K562 (cell line): Measurements from ENCODE around the gene DENND5B. TPM values are rescaled to one million over a fixed set of nuclear protein-coding genes. Genes with fewer than 3 reads are reported as not detected.

Experiments used
- ATAC-seq: fragments of 200-7000 bp; cut with Tn5 transposase; 3 replicates; pipeline ENCODE4 v1.9.1; 2020; ENCODE audit warnings: moderate library complexity
- BruUV-seq: library from RNA; stranded (reverse); fragments of 400-500 nt; replicated peaks from 2 replicates; lab custom pipeline; 2021; lab: Mats Ljungman, UMichigan
- CTCF ChIA-PET: fragments of 300-600 bp; formaldehyde crosslinking; extraction: SDS; loops from one replicate; lab custom pipeline; 2021; ENCODE audit warnings: low intra/inter-chr PET ratio; lab: Yijun Ruan, JAX
- POLR2A ChIA-PET: fragments of 300-600, 350-650 bp; sonication (Branson Sonifier 250); formaldehyde crosslinking; extraction: SDS; loops from one replicate; lab custom pipeline; 2021; ENCODE audit warnings: antibody characterized with exemption, inconsistent platforms; lab: Yijun Ruan, JAX
- DNase-seq, 4 experiments: peaks; one replicate each; pipeline versions ENCODE4 v3.0.0 to v3.0.0-alpha.2; 2011 to 2018; ENCODE audit warnings: low spot score in 3 of 4, mixed read lengths in 3 of 4; ENCODE audit errors: extremely low read depth in 1 of 4
- FAIRE-seq: peaks from 2 replicates; lab custom pipeline; 2011; peaks lifted over from hg19 to GRCh38; lab: Jason Lieb, UNC
- H2AFZ ChIP-seq: 2 replicates; pipeline ENCODE4 v1.6.0; 2011; ENCODE audit warnings: low read depth, low read length, control low read depth, inconsistent platforms
- H3K27ac ChIP-seq: fragments of 200-600 bp; 3 replicates; pipeline ENCODE4 v1.8.0; 2011; ENCODE audit warnings: low read depth, mild to moderate bottlenecking, control low read depth, inconsistent platforms, low read length, moderate library complexity, mixed read lengths; ENCODE audit errors: extremely low read depth
- H3K27me3 ChIP-seq, 2 experiments: fragments of 300-600 bp in 1 of 2; 2 replicates in 1 of 2; 3 replicates in 1 of 2; pipeline versions ENCODE4 v1.6.0 to v1.8.0; 2011; ENCODE audit warnings: inconsistent platforms in 2 of 2, low read length in 2 of 2, mild to moderate bottlenecking in 1 of 2, mixed read lengths in 1 of 2, moderate library complexity in 1 of 2; ENCODE audit not compliant: control insufficient read depth in 2 of 2, insufficient read depth in 2 of 2
- H3K36me3 ChIP-seq: fragments of 300-600 bp; 3 replicates; pipeline ENCODE4 v1.8.0; 2011; ENCODE audit warnings: mild to moderate bottlenecking, low read length, inconsistent platforms; ENCODE audit not compliant: control insufficient read depth, insufficient read depth
- H3K4me1 ChIP-seq, 2 experiments: fragments of 200-600 bp in 1 of 2; replicated peaks in 1 of 2; 2 replicates in 1 of 2; 3 replicates in 1 of 2; pipeline versions ENCODE4 v1.5.1 to v1.8.0; 2011; ENCODE audit warnings: inconsistent platforms in 2 of 2, low read length in 2 of 2, mild to moderate bottlenecking in 1 of 2, mixed read lengths in 1 of 2, moderate library complexity in 1 of 2; ENCODE audit not compliant: control insufficient read depth in 2 of 2, insufficient read depth in 2 of 2
- H3K4me2 ChIP-seq: 2 replicates; pipeline ENCODE4 v1.6.1; 2011; ENCODE audit warnings: low read length, control low read depth, inconsistent platforms, mixed read lengths; ENCODE audit not compliant: insufficient read depth
- H3K4me3 ChIP-seq: fragments of 200-600 bp; sonication (generic), shearing (Covaris generic); 2 replicates; pipeline ENCODE4 v1.5.1; 2016; ENCODE audit warnings: control low read depth, inconsistent platforms
- H3K79me2 ChIP-seq: fragments of 200-600 bp; 3 replicates; pipeline ENCODE4 v1.8.0; 2011; ENCODE audit warnings: low read length, inconsistent platforms; ENCODE audit not compliant: control insufficient read depth, insufficient read depth
- H3K9ac ChIP-seq, 2 experiments: 2 replicates each; pipeline versions ENCODE4 v1.6.0 to v1.6.1; 2011; ENCODE audit warnings: low read depth in 2 of 2, low read length in 2 of 2, control low read depth in 1 of 2, inconsistent platforms in 1 of 2, mild to moderate bottlenecking in 1 of 2, mixed read lengths in 1 of 2; ENCODE audit not compliant: insufficient read depth in 1 of 2
- H3K9me1 ChIP-seq: one replicate; pipeline ENCODE4 v1.6.0; 2011; ENCODE audit warnings: inconsistent platforms, mild to moderate bottlenecking, low read length, moderate library complexity; ENCODE audit not compliant: control insufficient read depth, insufficient read depth
- H3K9me3 ChIP-seq: replicated peaks from 2 replicates; pipeline ENCODE4 v1.5.1; 2011; ENCODE audit warnings: low read depth, low read length, inconsistent platforms; ENCODE audit not compliant: control insufficient read depth, insufficient read depth
- H4K20me1 ChIP-seq: replicated peaks from 2 replicates; pipeline ENCODE4 v1.6.1; 2011; ENCODE audit warnings: low read length, inconsistent platforms, mixed read lengths; ENCODE audit not compliant: control insufficient read depth, insufficient read depth
- ARNT ChIP-seq, 2 experiments: fragments of 450-650 bp; IDR thresholded peaks; 2 replicates each; pipeline ENCODE4 v1.6.1; 2016; ENCODE audit warnings: mild to moderate bottlenecking in 1 of 2
- BACH1 ChIP-seq: fragments of 200-800 bp; sonication (Bioruptor generic); IDR thresholded peaks from 2 replicates; pipeline ENCODE4 v1.6.1; 2016; ENCODE audit warnings: missing genetic modification characterization, missing compliant biosample characterization
- HMG20A ChIP-seq: fragments of 450-650 bp; formaldehyde crosslinking; conservative IDR thresholded peaks from 2 replicates; pipeline ENCODE4 v1.4.0; 2020; ENCODE audit warnings: mild to moderate bottlenecking, mixed read lengths
- ILF3 ChIP-seq: fragments of 450-650 bp; IDR thresholded peaks from 2 replicates; pipeline ENCODE4 v1.6.1; 2018; ENCODE audit warnings: antibody characterized with exemption, mild to moderate bottlenecking, moderate library complexity, borderline replicate concordance
- MCM7 ChIP-seq, 2 experiments: fragments of 450-650 bp; IDR thresholded peaks; 2 replicates each; pipeline ENCODE4 v1.6.1; 2016 to 2018
- NFIC ChIP-seq: fragments of 450-650 bp; IDR thresholded peaks from 2 replicates; pipeline ENCODE4 v1.6.1; 2017; ENCODE audit warnings: mild to moderate bottlenecking, inconsistent platforms
- PCBP1 ChIP-seq: fragments of 200-400 bp; formaldehyde crosslinking; IDR thresholded peaks from 2 replicates; pipeline ENCODE4 v1.6.1; 2018; ENCODE audit warnings: mild to moderate bottlenecking, low read depth, low read length; ENCODE audit not compliant: poor library complexity, severe bottlenecking
- RBM14 ChIP-seq: fragments of 200-400 bp; formaldehyde crosslinking; IDR thresholded peaks from 2 replicates; pipeline ENCODE4 v1.6.1; 2018; ENCODE audit warnings: low read depth, mild to moderate bottlenecking, low read length, moderate library complexity, borderline replicate concordance; ENCODE audit not compliant: insufficient read depth
- TFAM ChIP-seq: fragments of 250-450 bp; sonication (Bioruptor Pico); conservative IDR thresholded peaks from 2 replicates; pipeline ENCODE4 v1.5.0; 2021; ENCODE audit warnings: mild to moderate bottlenecking, moderate library complexity
- ZFX ChIP-seq: sonication (generic); formaldehyde crosslinking; IDR thresholded peaks from 2 replicates; pipeline ENCODE4 v1.8.0; 2022; ENCODE audit warnings: mild to moderate bottlenecking, missing genetic modification reagents, moderate library complexity
- WGBS: fragments of 100-300 bp; shearing (Covaris generic); methylation state at CpG from one replicate; pipeline ENCODE4 v1.1.6; 2016; ENCODE audit warnings: low coverage, mixed read lengths; ENCODE audit not compliant: insufficient coverage; ENCODE audit errors: missing lambda C conversion rate; 5-methylcytosine and 5-hydroxymethylcytosine counted together
- in situ Hi-C: fragments of 300-500 bp; cut with MboI; formaldehyde crosslinking; loops from 4 replicates; pipeline ENCODE4 v1.15.0; 2018; ENCODE audit warnings: inconsistent platforms, mixed read lengths
- intact Hi-C: fragments of 100-400 bp; cut with micrococcal nuclease; formaldehyde crosslinking; loops from 2 replicates; pipeline ENCODE4 v1.14.2; 2022
- polyA plus RNA-seq, 8 experiments: library from polyadenylated mRNA; depleted of rRNA in 4 of 8; stranded (reverse) in 5 of 8; unstranded in 3 of 8; fragments of >200 nt; fragmentation: Nextera tagmentation in 2 of 8; fragmentation: Illumina TruSeq in 1 of 8; extraction: Ambion mirVana in 2 of 8; extraction: Trizol in 1 of 8; gene quantifications; 2 replicates each; pipeline versions ENCODE4 v1.2.1 to v1.2.3, GENCODE V29; 2011 to 2014; ENCODE audit warnings: inconsistent platforms in 1 of 8, missing spikeins in 1 of 8
- total RNA-seq, 7 experiments: library from RNA; depleted of rRNA in 6 of 7; stranded (reverse); fragments of >200 nt in 6 of 7; fragmentation: Illumina TruSeq in 2 of 7; extraction: Trizol in 2 of 7; gene quantifications; 2 replicates each; pipeline versions ENCODE4 v1.2.1 to v1.2.3, GENCODE V29; 2011 to 2021; ENCODE audit warnings: low replicate concordance in 1 of 7
- TF ChIP-seq, protein P1 (sequence below): fragments of 250-450 bp; sonication (Bioruptor Pico); IDR thresholded peaks from 2 replicates; pipeline ENCODE4 v1.8.0; 2022; ENCODE audit warnings: moderate library complexity, mild to moderate bottlenecking, inconsistent platforms
- TF ChIP-seq, protein P2 (sequence below): fragments of 450-650 bp; conservative IDR thresholded peaks from 2 replicates; pipeline ENCODE4 v1.6.1; 2016; ENCODE audit warnings: missing genetic modification characterization, low read depth, mild to moderate bottlenecking, missing compliant biosample characterization, moderate library complexity

The DENND5B gene
- total and polyA plus RNA-seq, 9 of the 15 experiments (the other 6 are each of a cell fraction or from before 2014, with no cell fraction given) = 0.99 to 6.0 (median 3.6) TPM

DNA sequence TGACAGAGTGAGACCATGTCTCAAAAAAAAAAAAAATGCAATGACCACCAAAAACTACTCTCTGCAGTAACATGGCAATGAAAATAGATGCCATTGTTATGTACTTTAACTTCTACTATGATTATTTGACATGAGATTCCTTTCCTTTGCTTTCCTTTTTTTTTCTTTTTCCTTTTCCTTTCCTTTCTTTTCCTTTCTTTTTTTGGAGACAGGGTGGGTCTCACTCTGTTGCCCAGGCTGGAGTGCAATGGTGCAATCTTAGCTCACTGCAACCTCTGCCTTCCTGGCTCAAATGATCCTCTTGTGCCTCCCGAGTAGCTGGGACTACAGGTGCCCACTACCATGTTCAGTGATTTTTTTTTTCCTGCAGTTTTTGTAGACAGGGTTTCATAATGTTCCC is 43.7 kb upstream of the DENND5B start:
- in situ Hi-C loops = loop anchor here (5.0 kb wide), 2 partner anchors 232 to 387 kb away; no protein-coding TSS in a partner anchor
- H3K4me1 ChIP-seq = peaks cover 0 to 5% of the 10 kb centered on the region in 2 experiments; a peak in 4 of 5 replicates
- H4K20me1 ChIP-seq = no peaks in the 10 kb centered on the region
- FAIRE-seq (no peak), DNase-seq (no peak), ATAC-seq (no peak)
- no peak overlapping the region for H3K27ac ChIP-seq
- no peak overlapping the region for H3K9ac ChIP-seq
- POLR2A ChIA-PET = no interaction called here
- no peak overlapping the region for H3K4me2 ChIP-seq
- H3K79me2 ChIP-seq = no peaks in the 10 kb centered on the region
- WGBS = 40% methylated on average over 1 of the region's 1 CpG
- H3K27me3 ChIP-seq = no peaks in the 10 kb centered on the region; a peak in 1 of 5 replicates
- no peaks in the 10 kb centered on the region for H3K36me3 ChIP-seq
- no peak for TF ChIP-seq ILF3
- TF ChIP-seq NFIC = no peak
- TF ChIP-seq HMG20A (CRISPR knock-in tag) = no peak
- TF ChIP-seq BACH1 (tag) = no peak
- no peak for TF ChIP-seq PCBP1
- TF ChIP-seq ZFX (CRISPR knock-in tag) = no peak
- TF ChIP-seq, protein P1, sequence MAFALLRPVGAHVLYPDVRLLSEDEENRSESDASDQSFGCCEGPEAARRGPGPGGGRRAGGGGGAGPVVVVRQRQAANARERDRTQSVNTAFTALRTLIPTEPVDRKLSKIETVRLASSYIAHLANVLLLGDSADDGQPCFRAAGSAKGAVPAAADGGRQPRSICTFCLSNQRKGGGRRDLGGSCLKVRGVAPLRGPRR = no peak
- TF ChIP-seq TFAM (CRISPR knock-in tag) = no peak
- TF ChIP-seq RBM14 = no peak
- TF ChIP-seq, protein P2, sequence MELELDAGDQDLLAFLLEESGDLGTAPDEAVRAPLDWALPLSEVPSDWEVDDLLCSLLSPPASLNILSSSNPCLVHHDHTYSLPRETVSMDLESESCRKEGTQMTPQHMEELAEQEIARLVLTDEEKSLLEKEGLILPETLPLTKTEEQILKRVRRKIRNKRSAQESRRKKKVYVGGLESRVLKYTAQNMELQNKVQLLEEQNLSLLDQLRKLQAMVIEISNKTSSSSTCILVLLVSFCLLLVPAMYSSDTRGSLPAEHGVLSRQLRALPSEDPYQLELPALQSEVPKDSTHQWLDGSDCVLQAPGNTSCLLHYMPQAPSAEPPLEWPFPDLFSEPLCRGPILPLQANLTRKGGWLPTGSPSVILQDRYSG (tag) = no peak
- TF ChIP-seq ARNT (IDR thresholded peaks at IDR 0.05) = no peak
- no peak for TF ChIP-seq MCM7 (IDR thresholded peaks at IDR 0.05)
- TF ChIP-seq, all 486 proteins: peak for 0
- intact Hi-C loops = loop anchor here (5.0 to 10.0 kb wide), 4 partner anchors 100 to 382 kb away; partner anchors contain the start of gene SINHCAF
- no peaks in the 10 kb centered on the region for H3K9me1 ChIP-seq
- CTCF ChIA-PET = interaction anchor here (3.1 kb wide), 1 partner anchor 231 kb away, joined by 41 read pairs; no protein-coding TSS in a partner anchor
- H2AFZ ChIP-seq = no peak overlapping the region
- no TSS peak for BruUV-seq
- no peak overlapping the region for H3K4me3 ChIP-seq
- no peaks in the 10 kb centered on the region for H3K9me3 ChIP-seq
